ENCODE data around the gene SP2.

- TF ChIP-seq GATA2 (IDR thresholded peaks at IDR 0.05; ENCODE audit: low read depth, low read length) (no peak), GATA3 (IDR thresholded peaks at IDR 0.05; ENCODE audit: low read depth, low read length) (no peak)
Observed at GRCh38 chr17:47850373-47850691, 45.7 kb upstream of the SP2 start.

Data from SH-SY5Y (cell line).